HepG2 (cell line): Measurements from ENCODE around the gene SCN9A. TPM values are rescaled to one million over a fixed set of nuclear protein-coding genes. Genes with fewer than 3 reads are reported as not detected.

ENCODE experiments used
- CHD2 ChIP-seq: IDR thresholded peaks from 2 replicates; pipeline ENCODE4 v1.6.1; 2011; ENCODE audit warnings: low read depth, low read length, improper control_type of control experiment
- FUBP1 ChIP-seq: sonication (generic); formaldehyde crosslinking; IDR thresholded peaks from 2 replicates; pipeline ENCODE4 v1.5.1; 2020; ENCODE audit warnings: missing genetic modification reagents, mild to moderate bottlenecking, borderline replicate concordance
- MAFG ChIP-seq: sonication (generic); formaldehyde crosslinking; IDR thresholded peaks from 2 replicates; pipeline ENCODE4 v1.5.1; 2020; ENCODE audit warnings: mild to moderate bottlenecking, missing genetic modification reagents
- POLR2AphosphoS2 ChIP-seq: IDR thresholded peaks from 2 replicates; pipeline ENCODE4 v1.6.1; 2011; ENCODE audit warnings: low read depth, low read length, improper control_type of control experiment
- PRDM15 ChIP-seq: sonication (generic); formaldehyde crosslinking; IDR thresholded peaks from 2 replicates; pipeline ENCODE4 v1.4.0; 2020; ENCODE audit warnings: missing genetic modification reagents
- PRMT3 ChIP-seq: sonication (generic); formaldehyde crosslinking; IDR thresholded peaks from 2 replicates; pipeline ENCODE4 v1.8.1; 2022; ENCODE audit warnings: low read depth, mild to moderate bottlenecking, moderate library complexity, missing genetic modification reagents, borderline replicate concordance
- PTBP1 ChIP-seq: fragments of 200-400 bp; formaldehyde crosslinking; IDR thresholded peaks from 2 replicates; pipeline ENCODE4 v1.6.1; 2018; ENCODE audit warnings: low read length, low read depth; ENCODE audit not compliant: poor library complexity, severe bottlenecking
- RAD21 ChIP-seq: fragments of 450-650 bp; formaldehyde crosslinking; IDR thresholded peaks from 2 replicates; pipeline ENCODE4 v1.5.0; 2020; ENCODE audit warnings: mild to moderate bottlenecking
- RBAK ChIP-seq: sonication (generic); formaldehyde crosslinking; IDR thresholded peaks from 2 replicates; pipeline ENCODE4 v1.5.1; 2020; ENCODE audit warnings: mild to moderate bottlenecking, missing genetic modification reagents
- SOX13 ChIP-seq, 3 experiments: fragments of 450-650 bp in 1 of 3; sonication (generic) in 1 of 3; formaldehyde crosslinking in 1 of 3; IDR thresholded peaks in 2 of 3; conservative IDR thresholded peaks in 1 of 3; 2 replicates each; pipeline versions ENCODE4 v1.5.0 to v1.6.1; 2016 to 2020; ENCODE audit warnings: antibody characterized with exemption in 1 of 3, mild to moderate bottlenecking in 1 of 3, missing compliant biosample characterization in 1 of 3, missing genetic modification reagents in 1 of 3, moderate library complexity in 1 of 3
- STAT5B ChIP-seq: sonication (generic); formaldehyde crosslinking; IDR thresholded peaks from 2 replicates; pipeline ENCODE4 v1.4.0; 2020; ENCODE audit warnings: missing genetic modification reagents
- TRIM22 ChIP-seq: fragments of 450-650 bp; IDR thresholded peaks from 2 replicates; pipeline ENCODE4 v1.6.1; 2017
- ZNF101 ChIP-seq: sonication (generic); formaldehyde crosslinking; IDR thresholded peaks from 2 replicates; pipeline ENCODE4 v1.4.0; 2020; ENCODE audit warnings: mild to moderate bottlenecking, low read depth, missing genetic modification reagents, borderline replicate concordance
- ZNF136 ChIP-seq: sonication (generic); formaldehyde crosslinking; IDR thresholded peaks from 2 replicates; pipeline ENCODE4 v1.8.1; 2022; ENCODE audit warnings: low read depth, mild to moderate bottlenecking, moderate library complexity, missing genetic modification reagents
- ZNF383 ChIP-seq: sonication (generic); formaldehyde crosslinking; IDR thresholded peaks from 2 replicates; pipeline ENCODE4 v1.4.0; 2020; ENCODE audit warnings: missing genetic modification reagents, mild to moderate bottlenecking, borderline replicate concordance
- ZNF577 ChIP-seq: sonication (generic); formaldehyde crosslinking; IDR thresholded peaks from 2 replicates; pipeline ENCODE4 v1.4.0; 2020; ENCODE audit warnings: mild to moderate bottlenecking, low read depth, missing genetic modification reagents, borderline replicate concordance
- ZNF746 ChIP-seq: sonication (generic); formaldehyde crosslinking; IDR thresholded peaks from 2 replicates; pipeline ENCODE4 v1.8.0; 2022; ENCODE audit warnings: mild to moderate bottlenecking, missing genetic modification reagents
- ZSCAN20 ChIP-seq: sonication (generic); formaldehyde crosslinking; IDR thresholded peaks from 2 replicates; pipeline ENCODE4 v1.4.0; 2020; ENCODE audit warnings: missing genetic modification reagents, mild to moderate bottlenecking, borderline replicate concordance
- polyA plus RNA-seq, 8 experiments: library from polyadenylated mRNA; depleted of rRNA in 3 of 8; stranded (reverse) in 7 of 8; unstranded in 1 of 8; fragments of >200 nt; fragmentation: Illumina TruSeq in 4 of 8; extraction: Trizol in 4 of 8; gene quantifications; 2 replicates each; pipeline versions ENCODE4 v1.2.1 to v1.2.3, GENCODE V29; 2011 to 2016; ENCODE audit warnings: low read depth in 4 of 8, missing spikeins in 1 of 8, mixed read lengths in 1 of 8; ENCODE audit not compliant: insufficient read depth in 1 of 8
- total RNA-seq, 5 experiments: library from RNA; depleted of rRNA; stranded (reverse); fragments of >200 nt; fragmentation: Illumina TruSeq; extraction: Trizol; gene quantifications; 2 replicates each; pipeline ENCODE4 v1.2.3, GENCODE V29; 2016; ENCODE audit warnings: low read depth in 1 of 5

The SCN9A gene
- total and polyA plus RNA-seq, 2 of the 13 experiments (the other 11 are each of a cell fraction or from before 2014, with no cell fraction given), result 15.3 to 24.3 TPM

- TF ChIP-seq ZSCAN20, result no peak
- TF ChIP-seq PTBP1, result no peak
- no peak for TF ChIP-seq STAT5B
- no peak for TF ChIP-seq ZNF101
- no peak for TF ChIP-seq ZNF136 (CRISPR knock-in tag)
- no peak for TF ChIP-seq MAFG (CRISPR knock-in tag)
- no peak for TF ChIP-seq ZNF577
- no peak for TF ChIP-seq TRIM22
- no peak for TF ChIP-seq CHD2
- no peak for TF ChIP-seq ZNF746 (CRISPR knock-in tag)
- no peak for TF ChIP-seq POLR2AphosphoS2
- no peak for TF ChIP-seq PRMT3 (CRISPR knock-in tag)
- TF ChIP-seq PRDM15 (CRISPR knock-in tag), result no peak
- TF ChIP-seq FUBP1 (CRISPR knock-in tag), result no peak
- no peak for TF ChIP-seq RBAK (CRISPR knock-in tag)
- 0 out of 2 replicates have a peak, but pooled peaks have one; percentile 43 for TF ChIP-seq SOX13 (IDR thresholded peaks at IDR 0.05)
- TF ChIP-seq SOX13 (CRISPR knock-in tag; conservative IDR thresholded peaks at IDR 0.05 in 1 of 2, IDR thresholded peaks at IDR 0.05 in 1 of 2), result peak in 1 of 2 experiments; percentile 91; a peak in 2 of 4 replicates
- no peak for TF ChIP-seq RAD21 (CRISPR knock-in tag)
- no peak for TF ChIP-seq ZNF383
Observed at GRCh38 chr2:166329465-166329864, 46.3 kb downstream of the SCN9A start (continued).
